ENCODE results near the gene PLCH2.
"Not testable (repeated sequence)": the region's sequence is repeated elsewhere in the genome, so short reads cannot be mapped to it uniquely, and the experiment has no call there.

The PLCH2 gene

DNA sequence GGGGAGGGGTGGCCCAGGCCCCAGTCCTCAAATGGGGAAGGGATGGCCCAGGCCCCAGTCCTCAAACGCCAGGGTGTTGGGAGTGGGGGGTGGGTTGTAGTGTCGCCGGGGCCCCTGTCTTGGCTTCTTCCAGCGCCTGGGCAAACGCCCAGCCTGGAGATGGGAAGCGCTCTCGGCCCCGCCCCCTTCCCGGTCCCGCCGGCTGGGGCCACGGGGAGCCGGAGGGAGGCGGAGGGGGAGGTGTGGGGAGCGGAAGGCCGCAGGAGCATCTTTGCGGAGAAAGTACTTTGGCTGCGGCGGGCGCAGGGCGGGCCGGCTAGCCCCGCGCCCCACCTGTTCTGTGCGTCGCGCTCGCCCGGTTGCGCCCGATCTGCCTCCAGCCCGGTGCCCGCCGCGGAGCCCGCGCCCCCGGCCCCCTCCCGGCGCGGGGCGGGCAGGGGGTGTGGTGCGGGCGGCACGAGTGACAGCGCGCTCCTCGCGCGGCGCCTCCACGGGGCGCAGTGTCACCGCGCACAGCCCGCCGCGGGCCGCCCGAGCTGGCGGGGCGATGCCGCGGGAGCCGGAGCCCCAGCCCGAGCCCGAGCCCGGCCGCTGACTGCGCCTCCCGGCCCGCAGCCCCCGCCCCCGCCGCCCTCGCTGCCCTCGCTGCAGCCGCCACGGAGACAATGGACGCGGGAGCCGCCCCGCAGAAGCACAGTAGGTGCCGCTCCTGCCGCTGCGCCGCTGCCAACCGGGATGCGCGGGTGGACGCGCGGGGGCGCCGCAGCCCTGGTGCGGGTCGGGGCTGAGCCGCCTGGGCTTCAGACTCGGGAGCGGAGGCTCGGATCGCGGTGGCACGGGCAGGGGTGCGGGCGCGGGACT lies 32.6 kb upstream of the PLCH2 start:
- no peak for DNase-seq

DNA sequence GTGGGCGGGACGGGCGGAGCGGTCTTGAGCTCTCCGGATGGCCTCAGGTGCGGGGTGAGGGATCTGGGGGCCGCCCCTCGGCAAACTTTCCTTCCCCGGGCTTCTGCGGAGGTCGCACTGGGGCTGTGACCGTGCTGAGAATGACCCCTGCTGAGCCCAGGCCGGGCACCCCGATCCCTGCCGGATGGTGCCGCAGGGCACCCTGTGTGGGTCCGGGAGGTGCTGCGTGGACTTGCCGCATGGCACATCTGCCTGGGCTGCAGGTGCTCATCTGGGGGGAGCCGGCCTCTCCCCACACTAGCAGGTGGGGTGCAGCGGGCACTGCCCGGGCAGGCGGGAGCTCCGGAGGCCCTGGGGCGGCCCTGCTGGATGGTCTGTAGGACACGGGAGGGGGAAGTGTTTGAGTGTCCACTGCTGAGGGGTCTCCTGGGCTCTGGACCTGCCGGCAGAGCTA lies 31.9 kb upstream of the PLCH2 start:
- DNase-seq, result no peak

DNA sequence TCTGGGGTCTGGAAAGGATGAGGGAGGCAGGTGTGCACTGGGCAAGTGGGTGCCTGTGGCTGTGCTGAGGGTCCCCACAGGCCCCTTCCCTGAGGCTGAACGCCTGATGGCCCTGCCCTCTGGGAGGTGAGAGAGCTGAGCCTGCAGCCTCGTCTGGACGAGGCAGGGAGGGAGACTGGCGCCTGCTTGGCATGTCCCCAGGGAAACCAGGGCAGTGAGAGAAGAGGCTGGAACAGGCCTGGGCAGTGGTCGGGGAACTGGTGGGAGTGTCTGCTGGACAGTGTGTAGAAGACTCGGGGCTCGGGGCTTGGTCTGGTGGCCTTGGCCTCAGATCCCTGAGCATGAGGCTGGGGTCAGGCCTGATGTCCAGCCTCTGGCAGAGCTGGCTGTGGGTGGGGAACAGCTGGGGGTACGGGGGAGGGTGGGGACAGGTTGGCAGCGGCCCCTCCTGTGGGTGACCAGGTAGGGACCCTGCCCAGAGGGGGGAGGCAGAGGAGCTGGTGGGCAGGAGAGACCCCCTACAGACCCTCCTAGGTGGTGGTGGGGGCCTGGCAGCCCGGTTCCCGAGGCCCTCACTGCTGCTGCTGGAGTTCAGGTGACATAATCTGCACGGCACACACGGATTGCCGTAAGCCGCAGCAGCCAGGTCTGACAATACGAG lies 30.8 kb upstream of the PLCH2 start:
- DNase-seq, result no peak

DNA sequence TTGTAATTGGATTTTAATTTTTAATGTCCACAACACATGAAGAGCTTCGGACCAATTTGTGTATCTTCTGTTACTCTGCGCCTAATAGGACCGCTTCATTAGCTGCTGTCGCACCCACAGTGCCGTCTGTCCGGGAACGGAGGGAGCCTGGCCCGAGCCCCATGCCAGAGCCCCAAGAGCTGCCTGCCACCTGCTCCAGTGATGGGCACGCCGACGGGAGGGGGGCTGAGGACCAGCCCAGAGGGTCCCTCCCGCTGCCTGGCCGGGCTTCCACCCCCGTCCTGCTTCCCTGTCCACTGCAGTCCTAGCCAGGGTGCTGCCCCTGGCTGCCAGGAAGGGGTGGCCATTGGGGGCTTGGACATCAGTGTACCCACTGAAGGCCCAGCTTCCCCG lies 30.3 kb upstream of the PLCH2 start:
- DNase-seq, result no peak

DNA sequence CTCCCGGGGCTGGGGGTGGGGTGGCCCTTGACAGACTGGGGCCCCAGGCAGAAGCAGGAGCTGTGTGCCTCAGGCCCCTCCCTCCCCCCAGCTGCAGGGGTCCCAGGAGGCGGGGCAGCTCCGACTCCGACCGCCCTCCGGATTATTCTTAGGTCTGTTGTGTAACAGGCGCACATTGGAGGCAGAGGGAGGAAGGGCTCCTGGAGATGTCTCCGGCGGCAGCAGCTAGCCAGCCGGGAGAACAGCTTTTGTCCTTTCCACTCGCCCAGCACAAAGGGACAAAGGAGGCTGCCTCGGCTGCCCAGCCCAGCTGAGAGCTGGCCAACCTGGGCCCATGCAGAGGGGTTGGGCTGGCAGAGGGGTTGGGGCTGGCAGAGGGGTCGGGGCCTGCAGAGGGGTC lies 29.7 kb upstream of the PLCH2 start:
- DNase-seq, result no peak

DNA sequence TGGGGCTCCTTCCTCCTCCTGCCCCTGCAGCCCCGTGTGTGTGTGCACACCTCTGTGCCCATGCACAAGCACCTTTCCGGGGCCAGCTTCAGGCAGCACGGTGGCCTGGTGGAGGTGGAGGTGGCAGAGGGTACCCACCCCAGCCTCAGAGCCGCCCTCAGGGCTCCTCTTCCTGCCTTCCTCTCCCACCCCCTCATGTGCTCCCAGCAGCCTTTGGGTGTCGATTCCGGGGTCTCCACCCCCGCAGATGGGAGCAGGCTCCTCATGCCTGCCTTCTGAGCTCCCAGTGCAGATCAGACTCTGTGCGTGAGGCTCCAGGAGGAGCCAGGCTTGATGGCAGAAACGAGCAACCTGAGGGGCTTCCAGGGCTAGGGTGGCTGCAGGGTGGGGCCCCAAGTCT lies 29.2 kb upstream of the PLCH2 start:
- DNase-seq, result no peak

DNA sequence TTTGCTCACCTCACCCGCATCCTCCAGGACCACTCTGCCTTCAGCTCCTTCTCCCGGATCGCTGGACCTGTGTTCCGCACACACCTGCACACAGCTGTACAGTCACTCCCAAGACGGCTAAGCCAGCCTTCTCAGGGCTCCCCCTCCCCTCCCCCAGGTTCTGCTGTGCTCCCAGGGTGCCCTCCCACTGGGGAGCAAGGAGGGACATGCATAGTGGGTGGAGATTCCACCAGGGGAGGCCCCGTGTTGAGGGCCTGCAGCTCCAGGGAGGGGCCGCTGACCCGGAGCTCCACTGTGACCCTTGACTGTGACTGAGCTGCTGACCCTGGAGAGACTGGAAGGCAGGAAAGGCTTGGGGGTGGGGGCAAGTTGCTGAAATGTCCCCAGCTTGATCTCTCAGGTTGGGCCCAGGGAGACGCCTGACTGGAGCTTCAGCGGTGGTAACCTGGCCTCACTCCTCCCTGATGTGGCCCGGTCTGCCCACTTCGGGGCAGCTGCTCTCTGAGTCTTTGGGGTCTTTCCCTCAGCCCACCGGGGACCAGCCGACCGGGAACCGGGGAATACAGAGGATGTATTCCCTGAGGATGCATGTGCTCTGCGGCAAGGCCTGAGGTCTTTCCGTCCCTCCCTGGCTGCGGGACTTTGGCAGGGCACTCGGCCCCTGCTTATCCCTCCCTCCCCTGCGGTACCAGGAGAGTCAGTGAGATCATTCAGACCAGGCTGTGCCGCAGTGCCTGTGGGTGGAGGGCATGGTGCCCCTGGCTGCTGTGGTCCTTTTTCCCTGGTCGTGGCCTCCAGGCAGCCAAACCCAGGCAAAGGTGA lies 28.6 kb upstream of the PLCH2 start:
- no peak for DNase-seq

DNA sequence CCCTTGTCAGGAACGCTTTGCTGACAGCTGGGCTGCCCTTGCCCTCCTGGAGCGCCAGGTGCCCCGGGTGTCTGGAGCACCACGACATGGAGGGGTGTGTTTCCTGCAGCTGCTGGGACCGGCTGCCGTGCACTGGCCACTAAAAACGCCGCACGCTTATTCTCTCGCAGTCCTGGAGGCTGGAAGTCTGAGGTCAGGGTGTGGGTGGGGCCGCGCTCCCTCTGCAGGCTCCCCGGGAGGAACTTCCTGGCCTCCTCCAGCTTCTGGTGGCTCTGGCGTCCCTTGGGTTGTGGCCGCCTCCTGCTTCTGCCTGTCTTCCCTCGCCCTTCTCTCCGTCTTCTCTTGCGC lies 28.0 kb upstream of the PLCH2 start:
- DNase-seq, result no peak

DNA sequence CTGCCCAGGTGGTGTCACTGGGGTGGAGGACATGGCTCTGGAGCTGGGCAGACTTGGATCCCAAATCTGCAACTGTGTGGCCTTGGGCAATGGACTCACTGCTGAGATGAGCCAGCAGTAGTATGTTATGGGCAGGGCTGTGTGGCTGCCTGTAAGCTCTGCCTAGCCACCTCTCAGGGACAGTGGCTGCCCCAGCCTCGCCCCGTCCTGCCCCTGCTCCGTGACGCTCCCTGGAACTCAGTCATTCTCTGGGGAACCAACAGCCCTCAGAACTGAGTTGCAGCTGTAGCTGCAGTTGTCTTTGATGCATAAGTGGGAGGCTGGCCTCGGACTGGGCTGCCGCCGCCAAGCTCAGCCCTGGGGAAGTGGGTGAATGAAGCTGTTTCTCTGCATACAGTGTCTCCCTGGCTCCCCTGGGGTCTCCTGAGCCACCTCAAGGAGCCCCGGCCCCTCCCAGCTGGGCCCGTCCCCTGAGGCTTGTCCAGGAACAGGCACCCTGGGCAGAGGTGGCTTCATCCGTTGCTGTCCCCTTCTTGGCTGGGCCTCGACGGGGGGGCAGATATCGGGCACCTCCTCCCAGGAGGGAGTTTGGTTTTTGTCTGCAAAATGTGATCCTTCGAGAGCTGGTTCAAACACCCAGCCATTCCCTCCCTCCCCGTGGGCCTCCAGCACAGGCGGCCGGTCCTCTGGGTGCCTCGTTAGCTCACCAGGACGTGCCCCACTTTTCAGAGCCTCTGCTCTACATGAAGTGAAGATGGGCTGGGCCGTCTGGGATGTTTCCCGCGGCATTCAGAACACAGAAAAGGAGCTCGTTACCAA lies 26.2 kb upstream of the PLCH2 start:
- DNase-seq, result no peak

DNA sequence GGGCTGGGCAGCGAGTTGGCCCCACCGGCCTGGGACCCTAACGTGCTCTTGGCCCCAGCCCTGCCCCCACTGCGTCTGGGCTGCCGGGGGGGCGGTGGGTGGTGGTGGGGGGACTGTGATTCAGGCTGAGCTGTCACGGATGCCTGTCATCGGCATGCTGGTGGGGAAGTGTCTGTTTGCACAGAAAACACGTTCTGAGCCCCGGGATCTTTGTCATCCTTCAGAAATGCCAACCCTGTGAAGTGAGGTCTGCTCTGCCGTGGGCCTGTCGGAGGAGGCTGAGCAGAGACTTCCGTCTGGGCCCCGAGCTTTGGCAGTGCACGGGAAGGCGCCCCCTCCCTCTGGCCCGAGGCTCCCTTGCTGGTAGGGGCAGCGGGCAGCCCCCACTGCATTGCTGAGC lies 24.3 kb upstream of the PLCH2 start:
- no peak for DNase-seq

DNA sequence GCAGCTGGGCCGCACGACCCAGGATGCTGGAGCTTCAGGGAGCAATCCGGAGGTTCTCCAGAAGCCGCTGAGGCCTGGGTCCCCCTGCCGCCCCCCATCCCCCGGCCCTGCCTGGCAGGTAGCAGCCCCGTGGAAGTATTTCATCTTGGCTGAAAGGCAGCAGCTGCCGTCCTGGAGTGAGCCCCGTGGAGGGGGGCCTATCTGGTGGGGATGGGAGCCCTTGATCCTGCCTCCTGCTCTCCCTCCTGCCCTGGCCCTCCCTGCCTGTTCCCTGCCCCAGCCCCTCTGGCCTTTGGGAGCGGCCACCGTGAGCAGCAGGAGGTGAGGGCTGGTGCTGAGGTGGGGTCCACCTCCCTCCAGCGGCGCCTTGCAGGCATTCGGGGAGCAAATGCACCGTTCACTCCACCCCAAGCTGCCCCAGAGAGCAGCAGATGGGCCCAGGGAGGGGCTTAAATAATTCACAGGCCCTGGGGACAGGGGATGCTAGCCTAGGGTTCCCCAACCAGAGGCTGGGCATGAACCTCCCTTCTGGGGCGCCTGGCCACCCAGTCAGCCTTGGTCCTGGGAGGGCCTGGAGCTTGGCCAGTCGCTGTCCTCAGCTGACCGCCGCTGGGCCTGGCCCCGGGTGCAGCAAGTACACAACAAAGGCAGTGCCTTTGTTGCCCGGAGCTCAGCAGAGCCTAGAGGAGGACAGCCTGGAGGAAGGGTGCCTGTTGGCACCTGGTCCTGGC lies 23.7 kb upstream of the PLCH2 start:
- no peak for DNase-seq

DNA sequence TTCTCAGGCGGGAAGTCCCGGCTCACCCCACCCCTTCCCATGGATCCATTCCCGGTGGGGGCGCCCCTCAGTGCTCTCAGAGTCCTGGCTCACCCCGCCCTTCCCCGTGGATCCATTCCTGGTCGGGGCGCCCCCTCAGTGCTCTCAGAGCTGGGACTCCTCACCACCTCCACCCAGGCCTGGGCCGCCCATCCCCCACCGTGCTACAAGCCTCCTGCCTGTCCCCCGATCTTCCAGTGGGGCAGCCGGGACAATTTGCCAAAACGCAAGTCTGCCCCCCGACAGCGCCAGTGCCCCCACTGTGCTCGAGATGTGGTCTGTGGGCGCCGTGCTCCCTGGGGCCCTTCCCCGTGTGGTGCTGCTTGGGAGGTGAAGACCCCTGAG lies 23.2 kb upstream of the PLCH2 start:
- DNase-seq, result no peak

DNA sequence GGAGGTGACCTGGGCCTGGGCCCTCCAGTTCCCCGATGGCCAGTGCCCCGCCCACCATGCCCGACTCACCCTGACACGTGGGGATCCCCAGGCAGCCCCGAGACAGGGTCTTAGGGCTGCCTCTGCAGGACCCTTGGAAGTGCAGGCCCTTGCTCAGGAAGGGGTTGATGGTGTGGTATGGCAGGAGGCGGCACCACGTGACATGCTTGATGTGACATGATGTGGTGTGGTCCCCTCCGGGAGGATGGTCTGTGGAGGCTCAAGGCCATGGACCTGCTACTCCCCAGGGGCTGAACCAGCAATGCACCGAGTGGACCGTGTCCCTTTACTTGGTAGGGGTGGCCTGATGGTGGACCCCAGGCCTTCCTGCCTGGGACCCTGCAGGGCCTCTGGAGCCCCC lies 21.9 kb upstream of the PLCH2 start:
- DNase-seq, result no peak

DNA sequence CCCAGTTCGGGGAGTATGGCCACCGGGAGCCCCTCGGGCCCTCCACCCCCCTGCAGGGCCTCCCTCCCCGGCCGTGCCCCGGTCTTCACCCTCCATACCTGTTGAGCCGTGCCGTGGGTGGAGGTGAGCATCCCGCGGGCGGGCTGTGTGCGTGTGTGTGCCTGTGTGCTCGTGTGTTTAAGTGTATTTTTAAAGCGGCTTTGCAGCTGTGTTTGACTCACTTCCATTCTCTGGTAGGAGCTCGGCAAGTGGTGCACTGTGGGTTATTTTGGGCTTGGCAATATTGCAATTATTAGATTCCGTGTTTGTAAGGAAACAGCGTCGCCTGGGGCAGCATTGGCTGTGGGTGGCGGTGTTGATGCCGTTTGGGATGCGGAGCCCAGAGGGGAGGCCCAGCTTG lies 20.3 kb upstream of the PLCH2 start:
- peak; percentile 18 for DNase-seq

DNA sequence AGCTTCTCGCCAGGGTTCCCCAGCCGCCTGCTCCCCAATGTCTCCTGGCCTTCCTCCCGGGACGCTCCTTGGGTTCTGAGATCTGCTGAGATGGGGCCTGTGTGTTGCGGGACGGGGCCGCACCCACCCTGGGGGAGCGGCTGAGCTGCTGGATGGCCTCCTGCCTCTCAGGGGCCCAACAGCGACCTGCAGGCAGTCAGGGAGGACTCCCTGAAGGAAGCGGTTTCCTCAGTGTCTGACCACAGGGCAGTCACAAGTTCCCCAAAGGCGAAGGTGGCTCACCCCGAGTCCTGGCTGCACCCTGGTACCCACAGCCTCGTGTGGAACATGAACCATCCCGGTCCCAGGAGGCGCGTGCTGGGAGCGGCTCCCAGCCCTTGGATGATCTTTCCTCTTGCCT lies 18.6 kb upstream of the PLCH2 start:
- DNase-seq, result no peak

DNA sequence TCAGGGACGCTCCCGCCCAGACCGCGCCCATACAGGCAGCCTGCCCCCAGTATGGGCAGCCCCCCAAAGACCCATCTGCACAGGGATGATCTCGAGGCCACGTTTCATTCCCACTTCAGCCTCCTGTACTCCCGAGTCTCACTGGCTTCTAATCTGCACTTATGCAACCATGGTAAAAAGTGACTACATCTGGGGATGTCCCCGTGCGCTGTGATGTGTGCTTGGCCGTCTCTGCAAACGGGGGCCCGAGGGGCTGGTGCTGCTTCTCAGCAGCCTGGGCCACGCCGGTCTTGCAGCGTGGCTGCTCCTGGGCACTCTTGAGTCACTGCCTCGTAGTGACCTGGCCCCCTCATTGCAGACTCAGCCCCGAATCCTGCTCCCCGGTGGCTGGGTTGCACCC lies 17.4 kb upstream of the PLCH2 start:
- DNase-seq, result no peak

DNA sequence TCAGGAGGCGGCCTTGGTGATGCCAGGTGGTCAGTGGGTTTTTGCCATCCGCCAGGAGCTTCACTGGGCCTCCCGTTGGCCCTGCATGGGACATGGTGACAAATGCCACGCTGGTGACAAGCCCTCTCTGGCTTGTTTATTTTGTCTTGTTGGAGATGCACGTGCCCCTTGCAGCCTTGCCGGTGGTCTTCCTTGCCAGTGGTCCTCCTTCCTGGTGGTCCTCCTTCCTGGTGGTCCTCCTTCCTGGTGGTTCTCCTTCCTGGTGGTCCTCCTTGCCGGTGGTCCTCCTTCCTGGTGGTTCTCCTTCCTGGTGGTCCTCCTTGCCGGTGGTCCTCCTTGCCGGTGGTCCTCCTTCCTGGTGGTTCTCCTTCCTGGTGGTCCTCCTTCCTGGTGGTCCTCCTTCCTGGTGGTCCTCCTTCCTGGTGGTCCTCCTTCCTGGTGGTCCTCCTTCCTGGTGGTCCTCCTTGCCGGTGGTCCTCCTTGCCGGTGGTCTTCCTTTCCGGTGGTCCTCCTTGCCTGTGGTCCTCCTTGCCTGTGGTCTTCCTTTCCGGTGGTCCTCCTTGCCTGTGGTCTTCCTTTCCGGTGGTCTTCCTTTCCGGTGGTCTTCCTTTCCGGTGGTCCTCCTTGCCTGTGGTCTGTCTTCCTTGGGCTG lies 16.9 kb upstream of the PLCH2 start:
- not testable (repeated sequence) for DNase-seq

DNA sequence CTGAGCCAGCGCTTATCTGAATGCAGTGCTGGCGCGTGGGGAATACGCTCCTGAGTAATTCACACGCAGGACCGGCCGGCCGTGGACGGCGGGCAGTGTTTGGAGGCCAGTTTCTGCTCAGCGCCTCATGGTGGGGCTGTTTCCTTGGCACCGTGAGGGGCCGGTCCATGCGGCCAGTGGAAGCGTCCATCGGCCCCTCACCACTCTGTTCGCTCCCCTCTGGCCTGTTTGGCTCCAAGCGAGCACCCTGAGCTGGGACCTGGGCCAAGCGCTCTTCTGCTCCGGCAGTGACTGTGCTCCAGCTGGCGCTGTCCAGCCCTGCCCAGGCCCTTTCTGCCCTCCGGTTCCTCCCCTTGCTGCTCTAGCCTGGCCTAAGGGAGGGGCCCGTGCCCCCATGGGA lies 16.3 kb upstream of the PLCH2 start:
- no peak for DNase-seq

DNA sequence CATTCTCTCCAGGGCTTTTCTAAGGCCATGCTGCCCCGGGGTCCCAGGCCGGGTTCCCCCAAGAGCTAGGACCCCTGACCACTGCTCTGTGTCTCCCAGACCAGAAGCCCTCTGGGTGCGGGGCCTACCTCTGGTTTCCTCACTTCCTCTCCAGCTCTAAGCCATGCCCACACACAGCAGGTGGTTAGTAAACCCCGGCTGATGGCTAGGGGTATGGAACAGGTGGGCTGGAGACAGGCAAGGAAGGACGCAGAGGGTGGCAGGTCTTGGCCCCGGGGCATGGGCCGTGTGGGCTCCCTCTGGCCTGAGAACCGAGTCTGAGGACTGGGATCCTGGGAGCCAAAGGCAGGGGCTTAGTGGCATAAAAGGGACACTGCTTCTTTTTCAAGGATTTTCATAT lies 15.9 kb upstream of the PLCH2 start:
- no peak for DNase-seq

DNA sequence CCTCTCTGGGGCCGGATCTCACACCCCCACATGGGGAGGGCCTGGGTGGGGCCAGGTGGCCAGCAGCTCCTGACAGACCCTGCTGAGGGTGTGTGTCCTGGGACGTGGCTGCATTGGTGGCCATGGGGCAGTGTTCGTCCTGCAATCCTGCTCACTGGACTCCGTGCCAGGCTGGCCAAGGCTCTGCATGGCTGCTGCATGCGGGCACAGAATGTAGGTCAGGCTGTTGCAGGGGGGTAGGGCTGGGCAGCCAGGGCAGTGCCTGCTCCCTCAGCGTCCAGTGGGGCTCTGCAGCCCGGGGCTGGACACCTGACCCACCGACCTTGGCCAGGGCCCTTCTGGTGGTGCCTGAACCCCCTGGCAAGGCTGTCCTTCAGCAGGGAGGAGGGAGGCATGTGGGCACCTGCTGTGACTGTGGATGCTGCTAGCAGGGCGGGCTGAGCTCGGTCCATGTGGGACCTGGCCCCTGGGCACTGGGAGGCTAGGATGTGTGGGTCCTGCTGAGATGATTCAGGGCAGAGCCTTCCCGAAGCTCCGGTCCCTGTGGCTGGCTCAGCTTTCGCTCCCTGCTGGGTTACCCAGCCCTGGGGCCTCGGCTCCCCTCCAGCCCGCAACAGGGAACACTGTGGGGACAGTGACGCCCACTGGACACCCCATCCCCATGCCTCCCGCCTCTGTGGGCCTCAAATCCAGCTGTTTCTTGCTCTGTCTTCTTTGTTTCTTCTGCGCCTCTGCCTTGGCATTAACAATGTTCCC lies 14.9 kb upstream of the PLCH2 start:
- DNase-seq, result no peak

DNA sequence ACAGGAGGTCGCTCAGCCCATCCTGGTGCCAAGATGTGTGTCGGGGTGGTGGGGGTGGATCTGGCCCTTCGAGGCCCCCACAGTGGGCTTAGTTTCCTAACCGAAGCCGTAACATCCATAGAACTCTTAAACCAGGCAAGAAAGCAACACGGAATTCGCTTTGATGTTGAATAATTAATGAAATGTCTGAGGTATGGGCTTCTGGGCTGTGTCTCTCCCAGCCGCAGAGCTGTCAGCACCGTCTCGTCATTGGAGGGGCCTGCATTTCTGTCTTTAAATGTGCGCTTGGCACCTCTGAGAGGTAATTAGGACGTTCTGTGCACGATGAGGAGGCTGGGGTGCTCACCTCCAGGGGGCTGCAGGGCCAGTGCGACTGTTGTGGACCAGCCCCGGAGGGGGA lies 13.3 kb upstream of the PLCH2 start:
- DNase-seq, result no peak
